ENCODE results near the gene CDC7. TPM values are rescaled to one million over a fixed set of nuclear protein-coding genes. Genes with fewer than 3 reads are reported as not detected.

Gene CDC7
- total and polyA plus RNA-seq, 2 of the 13 experiments (the other 11 are each of a cell fraction or from before 2014, with no cell fraction given) = 2.5 to 12.6 TPM

- H3K9me3 ChIP-seq (ENCODE audit: low read length) = no peaks in the 10 kb centered on the region
- no peak overlapping the region for H3K27ac ChIP-seq (ENCODE audit: extremely low read length, insufficient read depth, low read length)
- no peak overlapping the region for H2AFZ ChIP-seq (ENCODE audit: low read length)
- H3K36me3 ChIP-seq (replicated peaks in 1 of 2; ENCODE audit: control insufficient read depth in 1 of 2, insufficient read depth in 2 of 2, low read length in 2 of 2) = no peaks in the 10 kb centered on the region
- CTCF ChIA-PET (ENCODE audit: low intra/inter-chr PET ratio, low total read pairs) = no interaction called here
- H3K4me1 ChIP-seq (ENCODE audit: insufficient read depth, low read length) = no peaks in the 10 kb centered on the region
- no peaks in the 10 kb centered on the region for H3K79me2 ChIP-seq (ENCODE audit: insufficient read depth, low read length)
- TF ChIP-seq, protein P1, sequence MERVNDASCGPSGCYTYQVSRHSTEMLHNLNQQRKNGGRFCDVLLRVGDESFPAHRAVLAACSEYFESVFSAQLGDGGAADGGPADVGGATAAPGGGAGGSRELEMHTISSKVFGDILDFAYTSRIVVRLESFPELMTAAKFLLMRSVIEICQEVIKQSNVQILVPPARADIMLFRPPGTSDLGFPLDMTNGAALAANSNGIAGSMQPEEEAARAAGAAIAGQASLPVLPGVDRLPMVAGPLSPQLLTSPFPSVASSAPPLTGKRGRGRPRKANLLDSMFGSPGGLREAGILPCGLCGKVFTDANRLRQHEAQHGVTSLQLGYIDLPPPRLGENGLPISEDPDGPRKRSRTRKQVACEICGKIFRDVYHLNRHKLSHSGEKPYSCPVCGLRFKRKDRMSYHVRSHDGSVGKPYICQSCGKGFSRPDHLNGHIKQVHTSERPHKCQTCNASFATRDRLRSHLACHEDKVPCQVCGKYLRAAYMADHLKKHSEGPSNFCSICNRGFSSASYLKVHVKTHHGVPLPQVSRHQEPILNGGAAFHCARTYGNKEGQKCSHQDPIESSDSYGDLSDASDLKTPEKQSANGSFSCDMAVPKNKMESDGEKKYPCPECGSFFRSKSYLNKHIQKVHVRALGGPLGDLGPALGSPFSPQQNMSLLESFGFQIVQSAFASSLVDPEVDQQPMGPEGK (CRISPR knock-in tag; IDR thresholded peaks at IDR 0.05) = no peak
- TF ChIP-seq ZNF224 (CRISPR knock-in tag; IDR thresholded peaks at IDR 0.05) (no peak), ETV5 (CRISPR knock-in tag; IDR thresholded peaks at IDR 0.05; ENCODE audit: borderline replicate concordance) (no peak), ZNF34 (CRISPR knock-in tag; IDR thresholded peaks at IDR 0.05; ENCODE audit: borderline replicate concordance) (no peak), NAIF1 (CRISPR knock-in tag; IDR thresholded peaks at IDR 0.05; ENCODE audit: borderline replicate concordance) (no peak)
- TF ChIP-seq, protein P2, sequence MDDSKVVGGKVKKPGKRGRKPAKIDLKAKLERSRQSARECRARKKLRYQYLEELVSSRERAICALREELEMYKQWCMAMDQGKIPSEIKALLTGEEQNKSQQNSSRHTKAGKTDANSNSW (CRISPR knock-in tag; IDR thresholded peaks at IDR 0.05; ENCODE audit: borderline replicate concordance) = no peak
- 25% methylated on average over 4 of the region's 5 CpGs for WGBS (ENCODE audit: low lambda C conversion rate)
- ATAC-seq (no peak), FAIRE-seq (no peak), DNase-seq (ENCODE audit: low spot score) (no peak)
- no TSS peak for BruUV-seq (replicated peaks)
- POLR2A ChIA-PET = no interaction called here
- H3K27me3 ChIP-seq (ENCODE audit: control insufficient read depth in 1 of 2, insufficient read depth in 2 of 2, low read length in 2 of 2) = no peaks in the 10 kb centered on the region
- in situ Hi-C loops (cut with HindIII; ENCODE audit: extremely low pct_ligation_motif_present, low pct_unique_long_range_greater_than_20kb) (no loop called here), intact Hi-C loops (cut with micrococcal nuclease; ENCODE audit: unreplicated experiment) (loop anchor here (10.0 kb wide), 1 partner anchor 368 kb away; no protein-coding TSS in a partner anchor)
- no peak overlapping the region for H3K4me3 ChIP-seq (replicated peaks in 1 of 3; ENCODE audit: insufficient read depth in 1 of 3, low read depth in 2 of 3, low read length in 3 of 3)
- H3K4me2 ChIP-seq (ENCODE audit: low read depth, low read length) = no peak overlapping the region
- no peaks in the 10 kb centered on the region for H4K20me1 ChIP-seq (ENCODE audit: insufficient read depth, low read length)
- no peak overlapping the region for H3K9ac ChIP-seq (ENCODE audit: insufficient read depth, low read depth, low read length)
Measured at GRCh38 chr1:91557039-91557690, 56.5 kb downstream of the CDC7 start.

All from HepG2 (cell line).